Urothelium cell line (cell line): ENCODE measurements around the gene XCR1.
"Not testable (repeated sequence)": the region's sequence is repeated elsewhere in the genome, so short reads cannot be mapped to it uniquely, and the experiment has no call there.

Experiments used
- DNase-seq: peaks from one replicate; pipeline ENCODE4 v3.0.0; 2011; ENCODE audit warnings: low spot score, mixed read lengths
- FAIRE-seq: peaks from 2 replicates; lab custom pipeline; 2011; peaks lifted over from hg19 to GRCh38; lab: Jason Lieb, UNC

XCR1 gene

DNA sequence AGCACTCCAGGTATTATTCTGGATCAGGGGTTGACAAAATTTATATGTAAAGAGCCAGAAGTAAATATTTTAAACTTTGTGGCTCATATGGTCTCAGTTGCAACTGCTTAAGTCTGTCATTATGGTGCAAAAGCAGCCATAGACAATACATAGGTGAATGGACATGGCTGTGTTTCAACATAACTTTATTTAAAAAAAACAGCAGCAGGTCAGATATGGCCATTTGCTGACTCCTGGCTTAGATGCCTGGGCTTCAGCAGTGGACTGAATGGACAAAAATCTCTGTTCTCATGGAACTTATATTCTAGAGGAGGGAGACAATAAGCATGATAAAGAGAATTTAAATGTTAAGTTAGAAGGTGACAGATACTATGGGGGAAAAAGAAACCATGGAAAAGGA lies 20.0 kb downstream of the XCR1 start:
- DNase-seq (no peak), FAIRE-seq (no peak)

DNA sequence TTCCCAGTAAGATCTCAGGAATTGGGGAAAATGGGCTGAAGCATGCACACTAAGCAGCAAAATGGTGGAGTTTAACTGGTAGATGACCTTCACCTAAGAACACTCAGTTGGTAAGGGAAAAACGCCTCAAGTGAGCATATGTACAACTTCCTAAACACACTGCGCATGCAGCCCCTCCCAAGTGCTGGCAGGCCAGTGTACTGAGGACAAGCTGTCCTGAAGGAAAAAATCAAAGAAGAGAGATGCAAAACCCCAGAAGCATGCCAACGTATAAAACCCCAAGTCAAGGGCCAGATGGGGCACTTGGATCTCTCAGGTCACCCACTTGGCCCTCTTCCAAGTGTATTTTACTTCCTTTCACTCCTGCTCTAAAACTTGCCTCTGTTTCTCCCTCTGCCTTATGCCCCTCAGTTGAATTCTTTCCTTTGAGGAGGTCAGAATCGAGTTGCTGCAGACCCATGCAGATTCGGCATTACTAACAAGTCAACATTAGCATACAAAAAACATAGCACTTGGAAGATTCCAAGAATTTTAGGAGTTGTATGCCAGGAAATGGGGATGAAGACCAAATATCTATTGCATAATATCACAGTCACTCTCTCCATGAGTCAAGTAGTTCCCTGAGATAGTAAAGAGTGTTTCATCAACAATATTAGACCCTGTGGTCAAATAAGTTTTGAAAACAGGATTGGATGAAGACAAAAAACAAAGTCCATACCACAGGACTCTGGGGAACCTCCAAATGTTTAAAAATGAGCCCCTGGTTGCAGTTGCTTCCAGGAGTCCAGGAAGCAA lies 20.8 kb downstream of the XCR1 start:
- DNase-seq (no peak), FAIRE-seq (no peak)

DNA sequence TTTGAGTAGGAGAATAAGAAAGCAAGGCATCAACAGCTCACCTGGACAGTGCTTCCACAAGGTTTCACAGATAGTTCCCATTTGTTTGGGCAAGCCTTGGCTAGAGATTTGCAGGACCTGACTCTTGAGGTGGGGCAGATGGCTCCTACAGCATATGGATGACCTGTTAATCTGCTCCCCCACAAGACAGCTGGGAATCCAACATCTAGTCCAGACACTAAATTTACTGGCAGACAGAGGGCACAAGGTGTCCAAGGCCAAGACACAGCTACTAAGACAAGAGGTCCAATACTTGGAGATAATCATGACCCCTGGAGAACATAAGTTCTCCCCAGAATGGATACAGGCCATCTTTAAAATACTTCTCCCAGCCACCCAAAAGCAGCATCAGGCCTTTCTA lies 23.6 kb downstream of the XCR1 start:
- not testable (repeated sequence) for DNase-seq, FAIRE-seq

DNA sequence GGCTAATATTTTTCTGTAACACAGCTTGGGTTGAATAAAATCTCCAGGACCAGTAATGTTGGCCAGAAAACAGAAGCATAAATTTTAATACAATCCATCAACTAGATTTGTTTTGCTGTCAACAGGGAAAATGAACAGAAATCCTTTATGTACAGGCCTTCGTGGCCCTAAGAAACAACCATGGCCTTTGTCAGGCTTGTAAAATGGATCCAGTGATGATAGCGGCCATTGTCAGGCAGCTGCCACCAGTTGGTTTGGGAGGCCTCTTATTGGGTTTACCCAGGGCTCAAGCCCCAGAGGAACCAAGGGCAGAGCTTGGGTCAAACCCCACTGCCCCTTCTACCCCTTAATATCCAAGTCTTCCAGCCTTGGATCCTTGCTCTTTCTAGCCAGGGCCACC lies 26.1 kb downstream of the XCR1 start:
- no peak for FAIRE-seq

DNA sequence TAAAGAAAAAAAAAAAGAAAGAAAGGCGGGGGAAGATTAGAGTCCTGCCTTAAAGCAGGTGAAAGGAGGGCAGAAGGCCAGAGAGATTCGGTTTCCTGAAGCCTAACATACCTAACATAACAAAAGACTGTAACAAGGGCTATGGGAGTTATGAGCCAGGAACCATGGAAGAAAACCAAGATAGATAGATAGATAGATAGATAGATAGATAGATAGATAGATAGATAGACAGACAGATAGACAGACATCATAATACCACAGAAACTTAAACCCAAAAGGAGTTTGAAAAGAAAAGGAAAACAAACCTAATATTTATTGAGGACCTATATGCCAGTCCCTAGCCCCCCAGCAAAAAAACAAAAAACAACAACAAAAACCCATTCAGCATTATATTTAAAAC lies 29.3 kb downstream of the XCR1 start:
- FAIRE-seq = no peak

More for the DNA sequence above, 26.1 kb downstream of the XCR1 start:
- no peak for DNase-seq

DNA sequence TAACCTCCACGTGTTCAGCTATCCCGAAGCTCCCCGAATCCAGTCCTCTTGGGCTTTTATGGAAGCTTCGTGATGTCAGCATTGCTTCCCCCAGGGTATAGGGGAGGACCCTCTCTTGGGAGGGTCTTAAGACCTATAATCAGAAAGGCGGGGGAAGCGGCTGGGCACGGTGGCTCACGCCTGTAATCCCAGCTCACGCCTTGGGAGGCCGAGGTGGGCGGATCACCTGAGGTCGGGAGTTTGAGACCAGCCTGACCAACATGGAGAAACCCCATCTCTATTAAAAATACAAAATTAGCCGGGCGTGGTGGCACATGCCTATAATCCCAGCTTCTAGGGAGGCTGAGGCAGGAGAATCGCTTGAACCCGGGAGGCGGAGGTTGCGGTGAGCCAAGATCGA lies 29.8 kb downstream of the XCR1 start:
- FAIRE-seq, DNase-seq: not testable (repeated sequence)

More for the DNA sequence above, 29.3 kb downstream of the XCR1 start:
- no peak for DNase-seq

DNA sequence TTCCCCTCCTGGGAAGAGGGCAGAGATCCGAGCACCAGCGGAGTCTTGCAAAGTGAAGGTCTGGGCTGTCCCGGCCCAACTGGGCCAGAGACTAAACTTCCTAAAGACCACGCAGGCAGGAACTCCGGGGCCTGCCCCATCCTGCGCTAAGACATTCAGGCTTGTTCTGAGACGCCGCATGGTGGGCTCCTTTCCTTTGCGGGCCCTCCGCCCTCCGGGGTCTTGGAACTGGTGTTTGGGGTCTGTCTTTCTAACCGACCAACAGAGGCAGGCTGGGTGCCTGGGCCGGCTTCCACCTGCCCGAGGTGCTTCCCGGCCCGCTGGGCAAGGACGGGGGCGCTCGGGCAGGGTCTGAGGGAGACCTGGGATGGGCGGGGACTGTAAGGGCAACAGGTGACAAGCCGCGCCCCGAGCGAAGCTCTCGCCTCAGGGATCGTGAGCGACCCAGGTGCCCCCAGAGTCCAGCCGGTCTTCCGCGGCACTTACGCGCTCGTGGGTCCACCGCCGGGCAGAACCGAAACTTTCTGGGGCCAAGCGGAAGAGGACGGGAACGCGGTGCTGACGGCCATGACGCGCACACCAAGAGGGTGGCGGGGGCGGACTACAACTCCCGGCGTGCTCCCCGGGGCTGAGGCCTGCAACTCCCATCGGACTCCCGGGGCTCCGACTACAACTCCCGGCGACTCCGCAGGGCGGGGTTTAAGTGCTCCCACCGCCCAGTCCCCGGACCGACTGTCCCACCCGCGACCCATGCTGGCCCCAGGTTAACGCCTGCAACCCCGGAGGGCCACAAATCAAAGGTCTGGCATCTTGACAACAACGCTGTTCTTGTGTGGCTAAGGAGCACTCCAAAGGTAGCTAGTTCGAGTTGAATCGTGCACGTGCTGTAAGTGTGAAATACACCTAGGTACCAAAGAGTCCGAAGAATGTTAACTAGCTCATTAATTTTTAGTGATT lies 31.8 kb downstream of the XCR1 start, which contains the start of gene FYCO1:
Gene FYCO1 (minus strand): TSS at position 589 of the 957 bp plus-strand sequence. CDS start 10,914 bp downstream, outside the sequence.
- FAIRE-seq (peak; percentile 30), DNase-seq (peak; percentile 97)

DNA sequence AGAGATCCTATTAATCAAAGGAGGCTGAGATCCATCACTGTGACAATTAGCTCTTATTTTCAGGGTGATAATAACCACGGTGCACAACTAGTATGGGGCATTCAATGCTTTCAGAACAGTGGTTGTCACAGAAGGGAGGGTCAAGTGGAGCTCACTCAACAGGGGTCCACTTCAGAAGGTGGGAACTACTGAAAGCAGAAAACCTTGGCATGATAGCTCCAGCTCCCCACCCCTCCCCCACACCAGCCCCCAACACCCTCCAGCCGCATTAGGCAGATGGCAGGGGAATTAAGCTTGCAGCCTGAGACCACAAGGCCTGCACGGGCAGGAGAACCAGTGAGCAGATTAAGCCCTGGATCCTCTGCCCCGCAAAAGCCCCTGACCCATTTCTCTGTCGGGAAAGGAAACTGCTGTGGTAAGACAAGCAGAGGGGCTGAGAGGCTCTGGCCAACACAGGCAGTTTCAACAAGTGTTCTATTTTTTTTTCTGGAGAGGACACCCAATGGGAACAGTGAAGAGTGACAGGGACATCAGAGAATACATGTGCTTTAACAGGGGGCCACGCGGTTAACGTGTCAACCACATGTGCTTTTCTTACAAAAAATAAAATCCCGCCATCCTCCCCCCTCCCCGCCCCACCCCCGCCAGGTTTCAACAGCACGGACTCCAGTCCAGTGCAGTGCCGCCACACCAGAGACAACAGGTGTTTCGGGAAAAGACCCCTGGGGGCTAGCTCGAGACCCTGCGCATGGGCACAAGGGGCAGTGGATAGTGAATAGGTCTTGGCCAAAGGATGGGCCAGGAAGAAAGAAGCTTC lies 32.7 kb downstream of the XCR1 start:
- peak; percentile 35 for DNase-seq
- no peak for FAIRE-seq

DNA sequence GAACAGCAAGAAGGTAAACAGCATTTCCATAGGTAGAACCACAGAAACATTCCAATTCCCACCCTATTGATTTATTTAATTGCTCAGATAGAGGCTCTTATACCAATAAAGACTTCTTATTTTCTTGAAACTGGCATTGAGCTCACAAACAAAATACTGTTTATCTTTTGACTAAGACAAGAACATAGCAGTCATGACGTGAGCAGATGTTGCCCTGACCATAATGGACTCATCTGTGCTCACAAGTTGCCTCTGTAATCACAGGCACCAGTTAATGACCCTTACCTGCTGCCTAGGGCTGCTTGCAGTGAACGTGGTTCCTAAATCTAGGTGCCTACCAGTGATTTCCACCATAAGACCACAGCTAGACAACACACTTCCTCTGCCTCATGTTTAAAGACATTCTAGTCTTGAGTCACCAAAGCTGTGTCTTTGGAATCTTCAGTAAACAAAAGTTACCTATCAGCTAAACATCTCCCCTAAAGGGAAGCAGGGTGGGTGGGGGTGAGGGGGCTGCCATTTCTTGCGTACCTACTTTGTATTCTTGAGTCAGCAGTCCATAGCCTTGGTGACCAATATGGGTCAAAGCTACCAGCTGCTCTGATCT lies 33.8 kb downstream of the XCR1 start:
- FAIRE-seq (no peak), DNase-seq (no peak)

DNA sequence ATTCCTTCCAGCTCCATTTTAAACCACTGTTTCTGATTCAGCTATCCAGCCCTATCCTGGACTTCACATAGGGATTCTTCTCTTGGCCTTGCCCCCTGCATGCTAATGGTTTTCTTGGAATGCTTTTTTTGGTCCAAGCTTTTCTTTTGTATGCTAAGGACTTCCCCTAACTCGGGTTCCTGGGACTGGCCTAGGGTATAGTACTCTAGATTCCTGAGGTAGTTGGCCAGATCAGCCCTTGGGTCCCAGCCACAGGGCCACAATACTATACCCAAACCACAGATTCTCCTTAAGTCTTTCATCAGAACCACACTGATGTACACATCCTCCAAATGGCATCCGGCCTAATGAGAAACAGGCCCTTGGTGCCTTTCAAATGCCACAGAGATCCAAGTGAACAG lies 34.5 kb downstream of the XCR1 start:
- FAIRE-seq = no peak

DNA sequence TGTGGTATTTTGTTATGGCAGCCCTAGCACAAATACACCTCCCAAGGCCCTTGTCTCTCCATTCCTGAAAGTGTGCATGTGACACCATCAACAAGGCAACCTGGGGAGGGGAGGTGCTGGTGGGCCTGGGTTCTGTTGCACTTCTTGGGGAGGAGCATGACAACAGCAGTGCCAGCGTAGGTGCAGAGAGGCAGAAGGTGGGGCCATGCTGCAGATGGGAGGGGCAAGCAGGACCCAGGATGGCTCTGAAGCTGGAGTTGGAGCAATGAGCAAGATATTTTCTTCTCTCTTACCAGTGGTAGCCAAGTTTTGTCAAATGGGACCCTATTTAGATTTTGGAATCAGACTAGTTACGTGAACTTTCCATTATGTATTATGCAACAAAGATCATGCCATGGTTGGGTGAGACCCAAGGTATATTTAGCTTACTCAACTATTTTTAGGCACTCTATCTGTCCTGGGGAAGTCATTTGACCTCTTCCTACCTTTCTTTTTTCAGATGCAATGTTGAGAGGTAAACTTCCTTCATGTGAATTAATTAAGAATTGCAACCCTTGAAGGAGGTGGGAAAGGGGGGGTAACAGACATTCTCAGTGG lies 35.1 kb downstream of the XCR1 start:
- no peak for FAIRE-seq
- DNase-seq = no peak

More for the DNA sequence above, 34.5 kb downstream of the XCR1 start:
- no peak for DNase-seq

DNA sequence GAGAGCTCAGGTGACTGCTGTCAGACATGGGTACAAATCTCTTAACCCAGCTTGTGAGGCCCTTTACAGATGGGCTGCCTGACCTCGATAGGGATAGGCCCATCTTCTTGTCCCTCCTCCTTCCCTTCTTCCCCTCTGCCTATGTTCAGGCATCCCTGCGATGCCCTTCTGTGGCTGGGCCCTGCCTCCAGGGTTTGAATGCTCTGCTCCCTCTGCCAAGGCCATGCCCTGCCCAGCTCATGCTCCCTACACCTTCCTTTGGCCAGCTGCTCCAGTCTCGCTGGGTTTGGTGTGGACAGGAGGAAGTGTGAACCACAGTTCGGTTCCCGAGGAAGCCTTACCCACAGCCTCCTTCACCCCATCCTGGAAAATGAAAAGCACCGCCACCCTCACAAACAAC lies 35.9 kb downstream of the XCR1 start:
- no peak for FAIRE-seq
- no peak for DNase-seq

DNA sequence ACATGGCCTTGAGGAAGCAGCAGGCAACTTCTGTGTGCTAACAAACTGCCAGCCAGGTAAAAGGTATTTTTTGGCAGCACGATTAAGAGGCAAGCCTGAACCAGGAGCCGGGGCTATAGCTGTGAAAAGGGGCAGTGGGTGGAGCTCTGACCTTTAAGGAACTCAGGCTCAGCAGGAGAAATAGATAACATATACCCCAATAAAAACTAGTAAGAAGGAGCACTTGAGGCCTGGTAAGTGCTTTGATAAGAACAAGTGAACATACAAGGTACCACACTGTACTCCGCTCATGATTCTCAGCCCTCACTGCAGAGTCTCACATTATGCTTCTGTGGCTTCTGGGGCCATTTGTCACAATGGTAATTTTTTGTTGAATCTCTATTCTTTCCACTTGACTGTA lies 37.1 kb downstream of the XCR1 start:
- DNase-seq (no peak), FAIRE-seq (no peak)

DNA sequence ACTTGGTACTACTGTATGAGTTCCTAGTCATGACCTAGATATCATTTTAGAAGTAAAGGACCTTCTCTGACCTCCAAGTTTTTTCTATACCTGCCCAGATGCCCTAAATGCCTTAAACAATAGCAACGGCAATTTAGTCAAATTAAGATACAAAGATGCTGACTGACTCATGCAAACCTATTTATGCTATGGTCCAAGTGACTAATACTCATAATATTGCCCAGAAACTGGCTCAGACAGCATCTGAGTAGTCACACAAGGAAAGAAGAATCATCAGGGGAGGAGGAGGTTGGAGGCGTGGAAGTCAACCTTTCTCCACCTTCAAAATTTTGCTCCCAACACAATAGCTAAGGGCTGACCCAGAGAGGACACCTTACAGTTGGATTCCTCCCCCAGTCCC lies 38.5 kb downstream of the XCR1 start:
- FAIRE-seq = peak; percentile 23

DNA sequence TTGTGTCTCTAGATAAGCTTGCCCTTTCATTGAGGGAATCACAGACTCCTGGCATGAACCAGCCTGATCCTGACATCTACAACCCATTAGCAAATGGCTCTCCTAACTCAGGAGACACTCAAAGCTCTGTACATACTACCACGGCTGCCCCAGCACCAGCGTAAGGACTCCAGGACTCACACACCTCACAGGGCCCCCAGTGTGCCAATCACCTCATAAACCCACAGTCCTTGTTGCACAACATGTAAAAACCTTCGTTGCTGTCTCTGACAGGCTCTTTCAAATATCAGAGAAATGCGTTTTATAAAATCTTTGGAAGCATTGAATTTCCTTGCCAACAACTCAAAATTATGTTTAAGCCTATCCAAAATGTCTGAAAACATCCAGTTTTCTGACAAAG lies 38.9 kb downstream of the XCR1 start:
- FAIRE-seq (no peak), DNase-seq (no peak)

More for the DNA sequence above, 38.5 kb downstream of the XCR1 start:
- DNase-seq = peak; percentile 58

DNA sequence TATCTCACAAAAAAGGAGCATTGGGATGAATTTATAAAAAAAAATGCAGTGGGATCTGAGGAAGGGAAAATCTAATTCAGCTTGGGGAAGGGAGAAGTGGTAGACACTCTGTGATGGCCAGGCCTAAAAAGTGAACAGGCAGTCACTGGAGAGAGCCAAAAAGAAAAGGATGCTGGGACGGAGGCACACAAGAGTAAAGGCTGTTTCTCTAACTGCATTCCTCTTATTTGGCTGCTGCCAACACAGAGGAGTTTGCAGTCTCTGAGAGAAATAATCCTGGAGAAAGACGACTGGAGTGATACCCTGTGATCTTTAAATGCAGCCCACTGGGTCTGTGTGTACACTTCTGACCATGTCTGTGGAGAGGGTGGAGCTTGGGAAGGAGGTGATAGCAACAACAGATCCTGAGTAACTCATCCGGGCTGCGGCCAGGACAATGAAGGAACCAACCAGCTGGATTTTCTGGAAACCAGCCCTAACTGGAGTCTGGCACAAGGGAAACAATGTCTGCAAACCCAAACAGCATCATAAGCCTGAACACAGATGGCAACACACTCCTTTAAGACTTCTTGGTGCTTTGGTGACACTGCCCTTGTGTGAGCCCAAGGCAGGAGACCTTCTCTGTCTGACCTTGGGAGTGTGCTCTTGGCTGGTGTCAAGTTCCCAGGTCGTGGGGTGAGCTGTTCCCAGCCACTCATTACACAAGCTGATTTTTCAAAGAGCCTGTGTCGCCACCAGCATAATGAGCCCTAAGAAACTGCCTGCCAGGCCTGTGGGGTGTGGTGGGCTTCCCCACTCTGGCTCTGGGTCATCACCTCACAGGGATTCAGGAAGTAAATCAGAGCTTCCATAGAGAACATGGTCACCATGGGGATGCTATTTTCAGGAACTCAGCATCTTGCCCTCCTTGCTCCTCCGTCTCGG lies 39.7 kb downstream of the XCR1 start:
- FAIRE-seq (no peak), DNase-seq (no peak)

DNA sequence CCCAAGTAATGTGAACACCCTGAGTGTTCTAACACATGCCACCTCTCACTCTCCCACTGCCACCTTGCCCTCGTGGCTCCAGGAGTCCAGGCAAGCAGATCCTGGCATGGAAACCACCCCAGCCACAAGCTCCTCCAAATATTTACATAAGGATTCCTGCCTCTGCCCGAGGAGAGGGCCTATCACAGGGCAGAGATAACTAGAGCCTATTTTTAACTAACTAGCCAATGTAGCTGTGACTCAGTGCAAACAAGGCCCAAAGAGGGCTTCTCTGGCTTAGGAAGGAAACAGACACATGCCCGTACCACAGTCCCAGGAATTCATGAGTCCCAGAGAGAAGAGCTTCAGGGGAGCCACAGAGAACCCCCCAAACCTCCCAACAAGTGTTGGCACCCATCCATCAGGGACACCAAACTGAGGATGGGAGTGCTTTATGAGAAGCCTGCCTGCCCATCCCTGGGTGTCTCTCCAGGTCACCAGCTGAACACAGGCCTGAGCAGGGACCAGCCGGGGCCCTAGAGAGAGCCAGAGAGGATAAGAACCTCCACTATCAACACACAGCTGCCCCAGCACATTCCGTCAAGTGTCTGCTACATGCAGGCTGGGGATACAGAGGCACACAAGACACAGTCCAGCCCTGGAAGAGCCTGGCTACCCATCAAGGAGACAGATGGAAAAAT lies 40.8 kb downstream of the XCR1 start:
- DNase-seq (peak; percentile 51), FAIRE-seq (no peak)
